ENCODE results near the gene PLEKHN1. TPM values are rescaled to one million over a fixed set of nuclear protein-coding genes. Genes with fewer than 3 reads are reported as not detected.

PLEKHN1 gene
- total RNA-seq, 1 experiment from 2014 or later: 7.9 TPM

DNA sequence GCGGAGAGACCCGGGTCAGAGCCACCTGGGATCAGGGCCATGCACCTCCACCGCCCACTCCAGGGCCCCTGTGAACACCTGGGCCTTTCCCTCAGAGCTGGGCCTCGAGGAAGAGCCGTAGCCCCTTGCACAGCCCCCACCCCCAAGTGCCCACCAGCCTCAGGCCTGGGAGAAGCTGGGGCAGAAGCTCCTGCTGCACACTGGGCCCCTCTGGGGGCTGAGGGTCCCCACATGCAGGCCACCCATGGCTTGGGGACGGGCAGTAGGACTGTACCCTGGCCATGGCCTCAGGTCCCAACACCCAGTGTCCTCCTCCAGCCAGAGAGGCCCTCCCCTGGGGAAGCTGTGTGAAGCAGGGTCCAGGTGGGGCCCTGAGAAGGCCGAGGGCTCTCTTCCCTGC is 13.7 kb upstream of the PLEKHN1 start:
- Mint-ChIP-seq H3K27me3 (ENCODE audit: insufficient read depth, unreplicated experiment) (no peaks in the 10 kb centered on the region), H3K4me3 (ENCODE audit: unreplicated experiment) (no peak overlapping the region), H3K9me3 (ENCODE audit: unreplicated experiment) (no peaks in the 10 kb centered on the region), H3K36me3 (ENCODE audit: insufficient read depth, unreplicated experiment) (peaks cover 59% of the 10 kb centered on the region), H3K27ac (ENCODE audit: low read depth, unreplicated experiment) (no peak overlapping the region), H3K4me1 (ENCODE audit: insufficient read depth, unreplicated experiment) (peaks cover 4% of the 10 kb centered on the region)
- intact Hi-C loops (cut with micrococcal nuclease): no loop called here
- ChIA-PET CTCF (no interaction called here), POLR2A (no interaction called here)
- TF ChIP-seq, protein P1, sequence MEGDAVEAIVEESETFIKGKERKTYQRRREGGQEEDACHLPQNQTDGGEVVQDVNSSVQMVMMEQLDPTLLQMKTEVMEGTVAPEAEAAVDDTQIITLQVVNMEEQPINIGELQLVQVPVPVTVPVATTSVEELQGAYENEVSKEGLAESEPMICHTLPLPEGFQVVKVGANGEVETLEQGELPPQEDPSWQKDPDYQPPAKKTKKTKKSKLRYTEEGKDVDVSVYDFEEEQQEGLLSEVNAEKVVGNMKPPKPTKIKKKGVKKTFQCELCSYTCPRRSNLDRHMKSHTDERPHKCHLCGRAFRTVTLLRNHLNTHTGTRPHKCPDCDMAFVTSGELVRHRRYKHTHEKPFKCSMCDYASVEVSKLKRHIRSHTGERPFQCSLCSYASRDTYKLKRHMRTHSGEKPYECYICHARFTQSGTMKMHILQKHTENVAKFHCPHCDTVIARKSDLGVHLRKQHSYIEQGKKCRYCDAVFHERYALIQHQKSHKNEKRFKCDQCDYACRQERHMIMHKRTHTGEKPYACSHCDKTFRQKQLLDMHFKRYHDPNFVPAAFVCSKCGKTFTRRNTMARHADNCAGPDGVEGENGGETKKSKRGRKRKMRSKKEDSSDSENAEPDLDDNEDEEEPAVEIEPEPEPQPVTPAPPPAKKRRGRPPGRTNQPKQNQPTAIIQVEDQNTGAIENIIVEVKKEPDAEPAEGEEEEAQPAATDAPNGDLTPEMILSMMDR (IDR thresholded peaks at IDR 0.05; ENCODE audit: unreplicated experiment): no peak
- BruUV-seq (replicated peaks): no TSS peak
- no peak for DNase-seq (ENCODE audit: unreplicated experiment)

DNA sequence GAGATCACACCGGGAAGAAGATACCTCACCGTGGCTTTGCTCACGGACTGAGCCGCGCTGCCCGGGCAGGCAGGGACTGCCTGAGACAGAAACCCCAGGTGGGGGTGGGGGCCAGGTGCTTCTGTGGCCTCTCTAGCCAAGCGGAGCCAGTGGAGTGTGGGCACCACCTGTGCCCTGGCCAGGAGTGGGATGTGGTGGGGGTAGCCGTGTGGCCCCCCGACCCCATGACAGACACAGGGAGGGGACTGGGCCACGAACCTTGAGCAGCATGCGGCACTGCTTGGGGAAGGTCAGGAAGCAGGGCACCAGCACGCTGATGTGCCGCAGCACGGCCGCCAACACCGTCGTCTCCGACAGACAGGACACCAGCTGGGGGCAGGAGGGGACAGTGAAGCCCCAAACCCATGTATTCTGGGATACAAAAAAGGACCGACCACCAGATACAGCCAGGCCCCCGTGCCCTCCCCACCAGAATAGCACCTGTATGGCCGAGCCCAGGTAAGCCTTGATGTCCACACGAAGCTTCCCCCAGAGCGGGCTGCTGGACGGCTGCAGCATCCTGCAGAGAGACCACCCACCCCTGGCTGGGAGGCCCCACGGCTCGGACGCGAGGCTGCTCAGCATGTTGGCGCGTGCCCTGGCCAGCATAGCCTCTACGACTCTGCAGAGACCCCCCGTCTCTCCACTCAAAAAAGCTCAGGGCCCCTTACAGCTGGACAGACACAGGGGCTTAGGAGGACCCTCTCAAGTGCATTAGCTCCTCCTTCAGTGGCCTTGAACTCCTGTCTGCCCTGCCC is 12.6 kb upstream of the PLEKHN1 start:
- Mint-ChIP-seq H3K36me3 (ENCODE audit: insufficient read depth, unreplicated experiment) (peaks cover 62% of the 10 kb centered on the region), H3K9me3 (ENCODE audit: unreplicated experiment) (no peaks in the 10 kb centered on the region), H3K4me1 (ENCODE audit: insufficient read depth, unreplicated experiment) (peaks cover 8% of the 10 kb centered on the region), H3K27me3 (ENCODE audit: insufficient read depth, unreplicated experiment) (no peaks in the 10 kb centered on the region), H3K27ac (ENCODE audit: low read depth, unreplicated experiment) (no peak overlapping the region), H3K4me3 (ENCODE audit: unreplicated experiment) (no peak overlapping the region)
- no peak for DNase-seq (ENCODE audit: unreplicated experiment)
- POLR2A ChIA-PET: no interaction called here
- TF ChIP-seq, protein P1 (IDR thresholded peaks at IDR 0.05; ENCODE audit: unreplicated experiment): no peak
- no TSS peak for BruUV-seq (replicated peaks)
- intact Hi-C loops (cut with micrococcal nuclease): no loop called here
- CTCF ChIA-PET: interaction anchor here (0.6 kb wide), 1 partner anchor 16 kb away, joined by 3 read pairs; no protein-coding TSS in a partner anchor

DNA sequence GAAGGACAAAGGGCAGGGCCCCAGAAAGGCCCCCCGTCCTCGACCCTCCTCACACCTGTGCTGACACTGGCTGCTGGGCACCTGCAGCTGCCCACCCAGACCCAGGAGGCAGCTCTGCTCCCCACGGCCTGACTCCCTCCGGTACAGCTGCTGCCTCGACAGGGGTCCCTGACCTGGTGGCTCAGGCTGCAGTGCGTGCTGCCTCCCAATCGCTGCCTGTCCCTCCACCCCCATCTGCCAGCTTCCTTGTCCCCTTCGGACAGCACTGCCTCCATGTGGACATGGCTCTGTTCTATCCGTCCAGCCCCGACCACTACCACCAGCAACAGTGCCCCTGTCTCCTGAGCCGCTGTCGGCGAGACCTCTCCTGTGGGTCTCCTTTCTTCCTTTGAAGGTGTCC is 11.4 kb upstream of the PLEKHN1 start:
- Mint-ChIP-seq H3K4me1 (ENCODE audit: insufficient read depth, unreplicated experiment) (peaks cover 8% of the 10 kb centered on the region), H3K27me3 (ENCODE audit: insufficient read depth, unreplicated experiment) (no peaks in the 10 kb centered on the region), H3K27ac (ENCODE audit: low read depth, unreplicated experiment) (no peak overlapping the region), H3K4me3 (ENCODE audit: unreplicated experiment) (no peak overlapping the region), H3K9me3 (ENCODE audit: unreplicated experiment) (no peaks in the 10 kb centered on the region), H3K36me3 (ENCODE audit: insufficient read depth, unreplicated experiment) (peaks cover 57% of the 10 kb centered on the region)
- ChIA-PET POLR2A (no interaction called here), CTCF (interaction anchor here (0.6 to 0.7 kb wide), 2 partner anchors 72 to 738 kb away, joined by 3 to 5 read pairs; no protein-coding TSS in a partner anchor)
- intact Hi-C loops (cut with micrococcal nuclease): no loop called here
- DNase-seq (ENCODE audit: unreplicated experiment): no peak
- BruUV-seq (replicated peaks): no TSS peak
- TF ChIP-seq, protein P1 (IDR thresholded peaks at IDR 0.05; ENCODE audit: unreplicated experiment): no peak

DNA sequence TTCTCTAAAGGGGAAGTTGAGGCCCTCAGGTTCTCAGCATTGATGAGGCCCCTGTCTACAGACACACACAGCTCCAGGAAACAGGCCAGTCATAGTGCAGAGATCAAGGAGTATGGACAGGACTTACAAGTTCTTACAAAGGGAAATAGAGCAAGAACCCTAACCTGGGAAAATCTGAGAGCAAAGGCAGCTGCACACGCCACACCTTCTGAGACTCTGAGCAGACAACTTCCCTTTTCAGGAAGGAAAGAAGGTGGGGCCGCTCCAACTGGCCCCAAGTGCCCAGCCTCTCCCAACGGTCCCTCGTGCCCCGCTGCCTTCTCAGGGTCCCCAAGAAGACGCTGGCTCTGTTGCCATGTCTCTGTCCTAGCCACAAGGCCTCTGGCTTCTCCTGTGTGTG is 10.8 kb upstream of the PLEKHN1 start:
- TF ChIP-seq, protein P1 (IDR thresholded peaks at IDR 0.05; ENCODE audit: unreplicated experiment): no peak
- no TSS peak for BruUV-seq (replicated peaks)
- Mint-ChIP-seq H3K9me3 (ENCODE audit: unreplicated experiment) (no peaks in the 10 kb centered on the region), H3K4me1 (ENCODE audit: insufficient read depth, unreplicated experiment) (peaks cover 8% of the 10 kb centered on the region), H3K36me3 (ENCODE audit: insufficient read depth, unreplicated experiment) (peaks cover 52% of the 10 kb centered on the region), H3K27ac (ENCODE audit: low read depth, unreplicated experiment) (no peak overlapping the region), H3K27me3 (ENCODE audit: insufficient read depth, unreplicated experiment) (no peaks in the 10 kb centered on the region), H3K4me3 (ENCODE audit: unreplicated experiment) (no peak overlapping the region)
- CTCF ChIA-PET: interaction anchor here (0.7 kb wide), 1 partner anchor 71 kb away, joined by 5 read pairs; no protein-coding TSS in a partner anchor
- POLR2A ChIA-PET: no interaction called here
- no peak for DNase-seq (ENCODE audit: unreplicated experiment)
- intact Hi-C loops (cut with micrococcal nuclease): no loop called here
